ENCODE measurements around the gene SYT11.

DNA sequence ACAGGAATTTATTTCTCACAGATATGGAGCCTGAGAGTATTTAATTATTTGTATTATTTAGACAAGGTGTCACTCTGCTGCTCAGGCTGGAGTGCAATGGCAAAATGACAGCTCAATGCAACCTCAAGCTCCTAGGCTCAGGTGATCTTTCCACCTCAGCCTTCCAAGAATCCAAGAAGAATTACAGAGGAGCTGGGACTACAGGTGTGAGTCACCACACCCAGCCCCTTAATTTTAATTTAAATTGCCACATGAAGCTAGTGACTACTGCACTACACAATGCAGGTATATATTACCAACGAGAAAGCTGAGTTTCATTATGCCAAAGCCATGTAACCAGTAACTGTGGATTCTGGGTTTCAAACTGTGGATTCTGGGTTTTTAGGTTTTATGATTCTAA, 72.7 kb downstream of the SYT11 start:
- no peak for TF ChIP-seq POLR2A (IDR thresholded peaks at IDR 0.05; ENCODE audit: low read depth, low read length)
- no peak for TF ChIP-seq POLR2AphosphoS5 (IDR thresholded peaks at IDR 0.05; ENCODE audit: low read depth, low read length)
